H1 (cell line): ENCODE measurements around the gene FAM177B. TPM values are rescaled to one million over a fixed set of nuclear protein-coding genes. Genes with fewer than 3 reads are reported as not detected.
A peak's percentile ranks its signal among the peaks of the same experiment; 100 is the strongest.

ENCODE experiments used
- ASH2L ChIP-seq: fragments of 200-600, 300-600 bp; sonication (generic); IDR thresholded peaks from one replicate; pipeline ENCODE4 v1.7.1; 2017; ENCODE audit warnings: low read length
- ATF2 ChIP-seq: IDR thresholded peaks from 2 replicates; pipeline ENCODE4 v1.6.1; 2012; ENCODE audit warnings: low read length, inconsistent platforms
- ATF3 ChIP-seq: IDR thresholded peaks from 2 replicates; pipeline ENCODE4 v1.6.1; 2011; ENCODE audit warnings: low read depth, mild to moderate bottlenecking, low read length; ENCODE audit not compliant: insufficient read depth
- MAX ChIP-seq: IDR thresholded peaks from 2 replicates; pipeline ENCODE4 v1.6.1; 2012; ENCODE audit warnings: inconsistent platforms
- RBBP5 ChIP-seq: IDR thresholded peaks from 2 replicates; pipeline ENCODE4 v1.7.1; 2012; ENCODE audit warnings: low read depth, mild to moderate bottlenecking, inconsistent platforms, low read length, moderate library complexity, borderline replicate concordance
- TBP ChIP-seq: IDR thresholded peaks from 2 replicates; pipeline ENCODE4 v1.6.1; 2011; ENCODE audit warnings: low read depth, low read length, improper control_type of control experiment
- ZNF274 ChIP-seq: IDR thresholded peaks from 2 replicates; pipeline ENCODE4 v1.7.0; 2012; ENCODE audit warnings: low read length, borderline replicate concordance; ENCODE audit errors: extremely low read depth
- polyA plus RNA-seq, 7 experiments: library from polyadenylated mRNA; depleted of rRNA in 3 of 7; stranded (reverse) in 5 of 7; unstranded in 2 of 7; fragments of >200 nt in 5 of 7; fragments of 200-250 nt in 2 of 7; gene quantifications; 1 replicate in 5 of 7; 2 replicates in 1 of 7; 4 replicates in 1 of 7; pipeline versions ENCODE4 v1.2.1 to v1.2.3, GENCODE V29; 2011 to 2013; ENCODE audit warnings: missing spikeins in 2 of 7, mixed read lengths in 2 of 7
- total RNA-seq: library from RNA; stranded (reverse); fragmentation: NEBNext Ultra II Directional; extraction: Animal tissue kit (Norgen Biotek cat#: 25700); gene quantifications from 2 replicates; pipeline ENCODE4 v1.2.1, GENCODE V29; 2021

FAM177B gene
- total and polyA plus RNA-seq, 2 of the 8 experiments (the other 6 are each of a cell fraction or from before 2014, with no cell fraction given): 0.06 TPM; not detected in 1

GRCh38 chr1:222712253-222713090 is 24.5 kb upstream of the FAM177B start, which contains the start of the genes AIDA and BROX (continued):
- TF ChIP-seq MAX (peak; percentile 74; the same call in 1 of the 2 replicates), ATF3 (peak; percentile 86), ZNF274 (no peak), TBP (peak; percentile 5), ASH2L (peak; percentile 96), ATF2 (no peak), RBBP5 (no peak; the same call in none of the 2 replicates)
